ENCODE measurements around the gene AURKA.
"Not testable (repeated sequence)": the region's sequence is repeated elsewhere in the genome, so short reads cannot be mapped to it uniquely, and the experiment has no call there.

AURKA gene

GRCh38 chr20:56420028-56420427 is 28.0 kb upstream of the AURKA start:
- TF ChIP-seq POLR2AphosphoS5 (IDR thresholded peaks at IDR 0.05; ENCODE audit: low read depth, low read length) (no peak), POLR2A (IDR thresholded peaks at IDR 0.05; ENCODE audit: low read depth, low read length) (no peak), TAF1 (IDR thresholded peaks at IDR 0.05; ENCODE audit: borderline replicate concordance, low read depth, low read length) (no peak)
- FAIRE-seq, result no peak
- DNase-seq (ENCODE audit: insufficient read length), result no peak

GRCh38 chr20:56418385-56418861 is 26.4 kb upstream of the AURKA start:
- FAIRE-seq (no peak), DNase-seq (ENCODE audit: insufficient read length) (no peak)
- TF ChIP-seq POLR2AphosphoS5 (IDR thresholded peaks at IDR 0.05; ENCODE audit: low read depth, low read length), result no peak
- TF ChIP-seq TAF1 (IDR thresholded peaks at IDR 0.05; ENCODE audit: borderline replicate concordance, low read depth, low read length), result no peak
- no peak for TF ChIP-seq POLR2A (IDR thresholded peaks at IDR 0.05; ENCODE audit: low read depth, low read length)

GRCh38 chr20:56417911-56418310 is 25.9 kb upstream of the AURKA start:
- TF ChIP-seq POLR2A (IDR thresholded peaks at IDR 0.05; ENCODE audit: low read depth, low read length) (no peak), TAF1 (IDR thresholded peaks at IDR 0.05; ENCODE audit: borderline replicate concordance, low read depth, low read length) (no peak), POLR2AphosphoS5 (IDR thresholded peaks at IDR 0.05; ENCODE audit: low read depth, low read length) (no peak)
- DNase-seq (ENCODE audit: insufficient read length), result no peak
- FAIRE-seq, result no peak

GRCh38 chr20:56417402-56417801 is 25.4 kb upstream of the AURKA start:
- FAIRE-seq, result no peak

GRCh38 chr20:56414842-56415765 is 23.1 kb upstream of the AURKA start:
- DNase-seq (ENCODE audit: insufficient read length) (no peak), FAIRE-seq (no peak)
- TF ChIP-seq TAF1 (IDR thresholded peaks at IDR 0.05; ENCODE audit: borderline replicate concordance, low read depth, low read length), result no peak
- TF ChIP-seq POLR2AphosphoS5 (IDR thresholded peaks at IDR 0.05; ENCODE audit: low read depth, low read length), result no peak
- TF ChIP-seq POLR2A (IDR thresholded peaks at IDR 0.05; ENCODE audit: low read depth, low read length), result no peak

More at GRCh38 chr20:56417402-56417801, 25.4 kb upstream of the AURKA start:
- DNase-seq (ENCODE audit: insufficient read length), result no peak
- TF ChIP-seq POLR2AphosphoS5 (IDR thresholded peaks at IDR 0.05; ENCODE audit: low read depth, low read length) (no peak), POLR2A (IDR thresholded peaks at IDR 0.05; ENCODE audit: low read depth, low read length) (no peak), TAF1 (IDR thresholded peaks at IDR 0.05; ENCODE audit: borderline replicate concordance, low read depth, low read length) (no peak)

GRCh38 chr20:56412949-56413348 is 20.9 kb upstream of the AURKA start:
- FAIRE-seq (no peak), DNase-seq (ENCODE audit: insufficient read length) (no peak)
- TF ChIP-seq TAF1 (IDR thresholded peaks at IDR 0.05; ENCODE audit: borderline replicate concordance, low read depth, low read length) (no peak), POLR2A (IDR thresholded peaks at IDR 0.05; ENCODE audit: low read depth, low read length) (no peak), POLR2AphosphoS5 (IDR thresholded peaks at IDR 0.05; ENCODE audit: low read depth, low read length) (no peak)

- DNase-seq (ENCODE audit: insufficient read length) (no peak), FAIRE-seq (no peak)
- TF ChIP-seq POLR2AphosphoS5 (IDR thresholded peaks at IDR 0.05; ENCODE audit: low read depth, low read length) (no peak), TAF1 (IDR thresholded peaks at IDR 0.05; ENCODE audit: borderline replicate concordance, low read depth, low read length) (no peak), POLR2A (IDR thresholded peaks at IDR 0.05; ENCODE audit: low read depth, low read length) (no peak)
Measured at GRCh38 chr20:56412473-56412790, 20.4 kb upstream of the AURKA start.

- no peak for DNase-seq (ENCODE audit: insufficient read length)
- FAIRE-seq, result no peak
- TF ChIP-seq TAF1 (IDR thresholded peaks at IDR 0.05; ENCODE audit: borderline replicate concordance, low read depth, low read length) (no peak), POLR2AphosphoS5 (IDR thresholded peaks at IDR 0.05; ENCODE audit: low read depth, low read length) (no peak), POLR2A (IDR thresholded peaks at IDR 0.05; ENCODE audit: low read depth, low read length) (no peak)
Measured at GRCh38 chr20:56411759-56412472, 19.9 kb upstream of the AURKA start, which contains the start of gene CASS4. TSS of gene CASS4 (plus strand) at chr20:56412260. CDS start at chr20:56412459, 199 bp downstream.

GRCh38 chr20:56411287-56411686 is 19.3 kb upstream of the AURKA start:
- not testable (repeated sequence) for DNase-seq (ENCODE audit: insufficient read length); FAIRE-seq

GRCh38 chr20:56409956-56410355 is 17.9 kb upstream of the AURKA start:
- FAIRE-seq, result no peak
- TF ChIP-seq TAF1 (IDR thresholded peaks at IDR 0.05; ENCODE audit: borderline replicate concordance, low read depth, low read length) (no peak), POLR2AphosphoS5 (IDR thresholded peaks at IDR 0.05; ENCODE audit: low read depth, low read length) (no peak), POLR2A (IDR thresholded peaks at IDR 0.05; ENCODE audit: low read depth, low read length) (no peak)

GRCh38 chr20:56409521-56409920 is 17.5 kb upstream of the AURKA start:
- DNase-seq (ENCODE audit: insufficient read length) (no peak), FAIRE-seq (no peak)
- no peak for TF ChIP-seq POLR2A (IDR thresholded peaks at IDR 0.05; ENCODE audit: low read depth, low read length)
- TF ChIP-seq POLR2AphosphoS5 (IDR thresholded peaks at IDR 0.05; ENCODE audit: low read depth, low read length), result no peak
- TF ChIP-seq TAF1 (IDR thresholded peaks at IDR 0.05; ENCODE audit: borderline replicate concordance, low read depth, low read length), result no peak

More at GRCh38 chr20:56409956-56410355, 17.9 kb upstream of the AURKA start:
- DNase-seq (ENCODE audit: insufficient read length), result no peak
